CD14-positive monocyte (primary cell): ENCODE results near the gene KRTAP5-10. TPM values are rescaled to one million over a fixed set of nuclear protein-coding genes. Genes with fewer than 3 reads are reported as not detected.
"Not testable (repeated sequence)": the region's sequence is repeated elsewhere in the genome, so short reads cannot be mapped to it uniquely, and the experiment has no call there.

Experiments used
- DNase-seq, 3 donors: peaks; one replicate each; pipeline ENCODE4 v3.0.0-alpha.2; 2011 to 2022
- H2AFZ ChIP-seq: 2 replicates; pipeline ENCODE4 v1.6.0; 2012; ENCODE audit warnings: mild to moderate bottlenecking, low read depth, low read length, inconsistent platforms; ENCODE audit not compliant: insufficient read depth, poor library complexity, severe bottlenecking
- H3K27ac ChIP-seq, 2 donors: 1 replicate in 1 of 2; 2 replicates in 1 of 2; pipeline ENCODE4 v1.5.1; 2012 to 2013; ENCODE audit warnings: low read length in 2 of 2, control low read depth in 1 of 2, inconsistent platforms in 1 of 2, low read depth in 1 of 2, mild to moderate bottlenecking in 1 of 2
- H3K27me3 ChIP-seq, 2 donors: one replicate each; pipeline versions ENCODE4 v1.6.0 to v1.6.1; 2011 to 2013; ENCODE audit warnings: low read length in 2 of 2; ENCODE audit not compliant: control insufficient read depth in 2 of 2, insufficient read depth in 2 of 2
- H3K36me3 ChIP-seq, 2 donors: replicated peaks in 1 of 2; 1 replicate in 1 of 2; 2 replicates in 1 of 2; pipeline versions ENCODE4 v1.5.1 to v1.6.1; 2012 to 2013; ENCODE audit warnings: low read length in 2 of 2, control low read depth in 1 of 2, inconsistent platforms in 1 of 2, mild to moderate bottlenecking in 1 of 2; ENCODE audit not compliant: insufficient read depth in 2 of 2, control insufficient read depth in 1 of 2
- H3K4me1 ChIP-seq, 2 donors: 1 replicate in 1 of 2; 2 replicates in 1 of 2; pipeline versions ENCODE4 v1.5.1 to v1.6.1; 2012 to 2013; ENCODE audit warnings: low read length in 2 of 2, control low read depth in 1 of 2, inconsistent platforms in 1 of 2, mild to moderate bottlenecking in 1 of 2, moderate library complexity in 1 of 2; ENCODE audit not compliant: insufficient read depth in 2 of 2, control insufficient read depth in 1 of 2
- H3K4me2 ChIP-seq: replicated peaks from 2 replicates; pipeline ENCODE3; 2012; ENCODE audit warnings: low read length, moderate library complexity, mild to moderate bottlenecking; ENCODE audit not compliant: poor library complexity, severe bottlenecking; ENCODE audit errors: extremely low read depth
- H3K4me3 ChIP-seq, 3 experiments: fragments of 200-600 bp in 1 of 3; sonication (generic) in 1 of 3; replicated peaks in 1 of 3; 1 replicate in 2 of 3; 2 replicates in 1 of 3; pipeline ENCODE4 v1.5.1; 2011 to 2013; ENCODE audit warnings: low read length in 3 of 3, mild to moderate bottlenecking in 3 of 3, control low read depth in 2 of 3, low read depth in 2 of 3, inconsistent platforms in 1 of 3, moderate library complexity in 1 of 3
- H3K79me2 ChIP-seq: 2 replicates; pipeline ENCODE4 v1.6.0; 2012; ENCODE audit warnings: mild to moderate bottlenecking, control low read depth, inconsistent platforms, low read length, moderate library complexity; ENCODE audit not compliant: insufficient read depth
- H3K9ac ChIP-seq: 2 replicates; pipeline ENCODE4 v1.6.0; 2017; ENCODE audit warnings: low read length, mild to moderate bottlenecking; ENCODE audit not compliant: insufficient read depth, poor library complexity, severe bottlenecking
- H3K9me3 ChIP-seq, 2 donors: replicated peaks in 1 of 2; 1 replicate in 1 of 2; 2 replicates in 1 of 2; pipeline versions ENCODE4 v1.5.1 to v1.6.1; 2012 to 2013; ENCODE audit warnings: low read length in 2 of 2, control low read depth in 1 of 2; ENCODE audit not compliant: control insufficient read depth in 1 of 2, insufficient read depth in 1 of 2
- H4K20me1 ChIP-seq: 2 replicates; pipeline ENCODE4 v1.6.0; 2012; ENCODE audit warnings: mild to moderate bottlenecking, low read length, control low read depth, moderate library complexity; ENCODE audit not compliant: insufficient read depth
- H3K27ac Mint-ChIP-seq, 7 donors: one replicate each; pipeline ENCODE4 v1.8.0; 2020; ENCODE audit warnings: mild to moderate bottlenecking in 7 of 7, mixed read lengths in 7 of 7, moderate library complexity in 6 of 7, inconsistent platforms in 2 of 7
- H3K27me3 Mint-ChIP-seq, 3 donors: one replicate each; pipeline ENCODE4 v1.8.0; 2021 to 2022; ENCODE audit warnings: low read depth in 3 of 3, mild to moderate bottlenecking in 3 of 3, mixed read lengths in 3 of 3, moderate library complexity in 3 of 3, inconsistent platforms in 1 of 3
- H3K36me3 Mint-ChIP-seq, 2 donors: one replicate each; pipeline ENCODE4 v1.8.0; 2020; ENCODE audit warnings: mixed read lengths in 2 of 2, inconsistent platforms in 1 of 2, mild to moderate bottlenecking in 1 of 2
- H3K4me1 Mint-ChIP-seq: one replicate; pipeline ENCODE4 v1.8.0; 2020; ENCODE audit warnings: mild to moderate bottlenecking, mixed read lengths
- H3K4me3 Mint-ChIP-seq, 2 donors: one replicate each; pipeline ENCODE4 v1.8.0; 2020; ENCODE audit warnings: mild to moderate bottlenecking in 2 of 2, mixed read lengths in 2 of 2, moderate library complexity in 1 of 2
- H3K9me3 Mint-ChIP-seq, 7 donors: one replicate each; pipeline ENCODE4 v1.8.0; 2020 to 2022; ENCODE audit warnings: mixed read lengths in 7 of 7, mild to moderate bottlenecking in 6 of 7, moderate library complexity in 6 of 7, inconsistent platforms in 2 of 7
- CTCF ChIP-seq: fragments of 200-600 bp; IDR thresholded peaks from one replicate; pipeline ENCODE4 v1.8.0; 2022; ENCODE audit warnings: antibody characterized with exemption, mild to moderate bottlenecking
- WGBS: methylation state at CpG from one replicate; pipeline ENCODE4 v1.1.5; 2013; ENCODE audit warnings: missing lambda C conversion rate; ENCODE audit not compliant: insufficient coverage; 5-methylcytosine and 5-hydroxymethylcytosine counted together
- intact Hi-C, 2 donors: fragments of 100-400 bp; cut with micrococcal nuclease; formaldehyde crosslinking; loops; one replicate each; pipeline versions ENCODE4 v1.15.0 to v1.15.1; 2023
- polyA plus RNA-seq, 3 donors: library from polyadenylated mRNA; depleted of rRNA in 1 of 3; unstranded in 2 of 3; stranded (reverse) in 1 of 3; fragments of 300-500 nt in 2 of 3; fragments of >200 nt in 1 of 3; fragmentation: Illumina TruSeq in 2 of 3; gene quantifications; 1 replicate in 2 of 3; 2 replicates in 1 of 3; pipeline ENCODE4 v1.2.3, GENCODE V29; 2012 to 2021

KRTAP5-10 gene
- polyA plus RNA-seq, 3 donors: not detected

- Mint-ChIP-seq H3K9me3 (peaks cover 0 to 6% (median 2%) of the 10 kb centered on the region in 7 donors), H3K36me3 (no peaks in the 10 kb centered on the region), H3K4me1 (no peaks in the 10 kb centered on the region), H3K27ac (no peak overlapping the region), H3K4me3 (no peak overlapping the region), H3K27me3 (peaks cover 2 to 6% (median 2%) of the 10 kb centered on the region in 3 donors)
- TF ChIP-seq CTCF: no peak
- Histone ChIP-seq H3K4me2 (no peak overlapping the region), H3K9me3 (no peaks in the 10 kb centered on the region), H3K27ac (no peak overlapping the region), H3K4me3 (no peak overlapping the region), H3K27me3 (no peaks in the 10 kb centered on the region), H4K20me1 (no peaks in the 10 kb centered on the region), H3K9ac (no peak overlapping the region), H3K36me3 (no peaks in the 10 kb centered on the region), H2AFZ (no peak overlapping the region), H3K4me1 (no peaks in the 10 kb centered on the region), H3K79me2 (no peaks in the 10 kb centered on the region)
- DNase-seq: no peak
- no CpG with 5 or more reads among the region's 2 CpGs for WGBS
- intact Hi-C loops: no loop called here
These were observed 39.3 kb upstream of the KRTAP5-10 start for GRCh38 chr11:71525938-71526495.

- H2AFZ ChIP-seq, H3K4me3 Mint-ChIP-seq, H3K4me3 ChIP-seq, intact Hi-C loops, H4K20me1 ChIP-seq, H3K4me2 ChIP-seq, DNase-seq, H3K79me2 ChIP-seq, H3K27ac ChIP-seq, H3K36me3 Mint-ChIP-seq, H3K9ac ChIP-seq, H3K4me1 ChIP-seq, H3K4me1 Mint-ChIP-seq, H3K9me3 Mint-ChIP-seq, H3K27me3 Mint-ChIP-seq, H3K9me3 ChIP-seq, H3K27me3 ChIP-seq, H3K36me3 ChIP-seq: not testable (repeated sequence)
- 50% methylated on average over 6 of the region's 10 CpGs for WGBS
- peak within 1 kb of the TSS in 1 of 7 donors; percentile 21 for H3K27ac Mint-ChIP-seq
These were observed 38.4 kb upstream of the KRTAP5-10 start, which contains the start of gene KRTAP5-7 for GRCh38 chr11:71526796-71527575. Gene KRTAP5-7 (plus strand): TSS chr11:71527267. CDS start chr11:71527301, 34 bp downstream.
